ENCODE measurements around the gene SLC19A1.

DNA sequence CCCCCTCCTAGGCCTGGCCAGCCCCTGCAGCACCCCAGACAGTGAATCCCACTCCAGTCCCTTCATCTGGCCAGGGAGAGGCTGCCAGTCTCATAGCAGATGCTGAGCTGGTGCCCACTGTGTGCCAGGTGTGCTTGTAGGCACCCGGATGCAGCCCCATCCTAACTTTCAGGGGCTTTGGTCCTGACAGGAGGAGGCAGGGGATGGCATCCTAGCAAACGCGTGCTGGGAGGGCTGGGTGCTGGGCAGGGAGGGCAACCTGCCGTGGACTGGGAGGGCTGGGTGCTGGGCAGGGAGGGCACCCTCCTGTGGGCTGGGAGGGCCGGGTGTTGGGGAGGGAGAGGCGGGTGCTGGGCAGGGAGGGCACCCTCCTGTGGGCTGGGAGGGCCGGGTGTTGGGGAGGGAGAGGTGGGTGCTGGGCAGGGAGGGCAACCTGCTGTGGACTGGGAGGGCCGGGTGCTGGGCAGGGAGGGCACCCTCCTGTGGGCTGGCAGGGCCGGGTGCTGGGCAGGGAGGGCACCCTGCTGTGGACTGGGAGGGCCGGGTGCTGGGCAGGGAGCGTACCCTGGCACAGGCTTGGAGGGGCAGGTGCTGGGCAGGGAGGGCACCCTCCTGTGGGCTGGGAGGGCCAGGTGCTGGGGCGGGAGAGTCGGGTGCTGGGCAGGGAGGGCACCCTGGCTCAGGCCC is 35.3 kb downstream of the SLC19A1 start:
- TF ChIP-seq, protein P1, sequence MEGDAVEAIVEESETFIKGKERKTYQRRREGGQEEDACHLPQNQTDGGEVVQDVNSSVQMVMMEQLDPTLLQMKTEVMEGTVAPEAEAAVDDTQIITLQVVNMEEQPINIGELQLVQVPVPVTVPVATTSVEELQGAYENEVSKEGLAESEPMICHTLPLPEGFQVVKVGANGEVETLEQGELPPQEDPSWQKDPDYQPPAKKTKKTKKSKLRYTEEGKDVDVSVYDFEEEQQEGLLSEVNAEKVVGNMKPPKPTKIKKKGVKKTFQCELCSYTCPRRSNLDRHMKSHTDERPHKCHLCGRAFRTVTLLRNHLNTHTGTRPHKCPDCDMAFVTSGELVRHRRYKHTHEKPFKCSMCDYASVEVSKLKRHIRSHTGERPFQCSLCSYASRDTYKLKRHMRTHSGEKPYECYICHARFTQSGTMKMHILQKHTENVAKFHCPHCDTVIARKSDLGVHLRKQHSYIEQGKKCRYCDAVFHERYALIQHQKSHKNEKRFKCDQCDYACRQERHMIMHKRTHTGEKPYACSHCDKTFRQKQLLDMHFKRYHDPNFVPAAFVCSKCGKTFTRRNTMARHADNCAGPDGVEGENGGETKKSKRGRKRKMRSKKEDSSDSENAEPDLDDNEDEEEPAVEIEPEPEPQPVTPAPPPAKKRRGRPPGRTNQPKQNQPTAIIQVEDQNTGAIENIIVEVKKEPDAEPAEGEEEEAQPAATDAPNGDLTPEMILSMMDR (conservative IDR thresholded peaks at IDR 0.05 in 1 of 2, IDR thresholded peaks at IDR 0.05 in 1 of 2; ENCODE audit: low read depth in 1 of 2, low read length in 2 of 2), result no peak
- no peak for TF ChIP-seq EZH2 (IDR thresholded peaks at IDR 0.05; ENCODE audit: low read length, missing control alignments)
